ENCODE data around the gene TUBA8. TPM values are rescaled to one million over a fixed set of nuclear protein-coding genes. Genes with fewer than 3 reads are reported as not detected.

The TUBA8 gene
- total and polyA plus RNA-seq, 3 donors from 2014 or later = 17.2 to 66.6 (median 60.5) TPM

- intact Hi-C loops (cut with DNase I; ENCODE audit: low total_unique reads) = no loop called here
- H3K4me1 ChIP-seq = no peaks in the 10 kb centered on the region
- 92 to 95% methylated on average over 15 of the region's 15 CpGs for WGBS, 2 donors
Measured at GRCh38 chr22:18116634-18117033, 6.0 kb downstream of the TUBA8 start.

GRCh38 chr22:18118345-18118915, 7.8 kb downstream of the TUBA8 start:
- Histone ChIP-seq H3K27ac (no peak overlapping the region), H3K4me1 (no peaks in the 10 kb centered on the region), H3K36me3 (ENCODE audit: low read depth, missing control alignments) (no peaks in the 10 kb centered on the region), H3K4me3 (no peak overlapping the region), H3K9me3 (no peaks in the 10 kb centered on the region), H3K27me3 (no peaks in the 10 kb centered on the region)
- no peak for TF ChIP-seq CTCF (IDR thresholded peaks at IDR 0.05)
- no peak for TF ChIP-seq POLR2A (IDR thresholded peaks at IDR 0.05)
- intact Hi-C loops (cut with DNase I; ENCODE audit: low total_unique reads) = no loop called here
- no peak for DNase-seq
- 88 to 91% methylated on average over 9 of the region's 9 CpGs for WGBS, 2 donors

More at GRCh38 chr22:18116634-18117033, 6.0 kb downstream of the TUBA8 start:
- H3K27ac ChIP-seq = no peak overlapping the region
- H3K36me3 ChIP-seq (ENCODE audit: low read depth, missing control alignments) = no peaks in the 10 kb centered on the region
- no peak for DNase-seq
- no peaks in the 10 kb centered on the region for H3K9me3 ChIP-seq
- no peak for TF ChIP-seq CTCF (IDR thresholded peaks at IDR 0.05)
- no peak for TF ChIP-seq POLR2A (IDR thresholded peaks at IDR 0.05)
- H3K27me3 ChIP-seq = no peaks in the 10 kb centered on the region
- H3K4me3 ChIP-seq = no peak overlapping the region

GRCh38 chr22:18119409-18120110, 9.0 kb downstream of the TUBA8 start:
- Histone ChIP-seq H3K4me1 (no peaks in the 10 kb centered on the region), H3K9me3 (no peaks in the 10 kb centered on the region), H3K36me3 (ENCODE audit: low read depth, missing control alignments) (no peaks in the 10 kb centered on the region), H3K27ac (no peak overlapping the region), H3K4me3 (no peak overlapping the region), H3K27me3 (no peaks in the 10 kb centered on the region)
- DNase-seq = no peak
- WGBS, 2 donors = 90 to 95% methylated on average over 14 to 18 of the region's 18 CpGs
- TF ChIP-seq POLR2A (IDR thresholded peaks at IDR 0.05) (no peak), CTCF (IDR thresholded peaks at IDR 0.05) (no peak)
- intact Hi-C loops (cut with DNase I; ENCODE audit: low total_unique reads) = no loop called here

- no peaks in the 10 kb centered on the region for H3K27me3 ChIP-seq
- H3K36me3 ChIP-seq (ENCODE audit: low read depth, missing control alignments) = no peaks in the 10 kb centered on the region
- TF ChIP-seq CTCF (IDR thresholded peaks at IDR 0.05) (no peak), POLR2A (IDR thresholded peaks at IDR 0.05) (no peak)
- 64 to 77% methylated on average over 4 of the region's 4 CpGs for WGBS, 2 donors
- DNase-seq = no peak
- H3K4me1 ChIP-seq = no peaks in the 10 kb centered on the region
- H3K9me3 ChIP-seq = no peaks in the 10 kb centered on the region
- no peak overlapping the region for H3K4me3 ChIP-seq
- intact Hi-C loops (cut with DNase I; ENCODE audit: low total_unique reads) = no loop called here
- no peak overlapping the region for H3K27ac ChIP-seq
Measured at GRCh38 chr22:18120857-18121256, 10.2 kb downstream of the TUBA8 start.

- no peaks in the 10 kb centered on the region for H3K4me1 ChIP-seq
- no peak overlapping the region for H3K27ac ChIP-seq
- no peaks in the 10 kb centered on the region for H3K9me3 ChIP-seq
- intact Hi-C loops (cut with DNase I; ENCODE audit: low total_unique reads) = no loop called here
- 90 to 94% methylated on average over 8 to 13 of the region's 13 CpGs for whole genome bisulfite sequencing, 2 donors
- H3K27me3 ChIP-seq = no peaks in the 10 kb centered on the region
- no peak for DNase-seq
- H3K4me3 ChIP-seq = no peak overlapping the region
- TF ChIP-seq CTCF (IDR thresholded peaks at IDR 0.05) = no peak
- no peak for TF ChIP-seq POLR2A (IDR thresholded peaks at IDR 0.05)
- H3K36me3 ChIP-seq (ENCODE audit: low read depth, missing control alignments) = no peaks in the 10 kb centered on the region
Measured at GRCh38 chr22:18121506-18121905, 10.9 kb downstream of the TUBA8 start.

Measured in testis (tissue), 3 donors.